Right kidney (tissue), 1 donor: ENCODE results near the gene WDR17.

Experiments
- DNase-seq: peaks from one replicate; pipeline ENCODE4 v3.0.0-alpha.2; 2016

Gene WDR17

DNA sequence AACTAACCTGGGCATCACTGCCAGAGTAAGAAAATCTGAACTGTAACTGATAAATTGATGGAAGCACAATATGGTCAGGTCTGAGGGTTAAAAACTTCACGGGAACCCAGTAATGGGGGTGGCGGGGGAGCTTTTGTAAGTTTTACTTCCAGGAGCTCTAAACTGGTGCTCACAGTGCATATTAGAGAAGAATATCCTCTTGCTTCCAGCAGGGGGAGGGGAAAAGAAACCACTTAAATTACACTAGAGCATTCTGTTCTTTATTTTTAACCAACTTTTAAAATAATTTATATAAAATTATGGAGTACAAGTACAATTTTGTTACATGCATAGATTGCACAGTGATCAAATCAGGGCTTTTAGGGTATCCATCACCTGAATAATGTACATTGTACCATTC, 33.7 kb downstream of the WDR17 start:
- DNase-seq = no peak

DNA sequence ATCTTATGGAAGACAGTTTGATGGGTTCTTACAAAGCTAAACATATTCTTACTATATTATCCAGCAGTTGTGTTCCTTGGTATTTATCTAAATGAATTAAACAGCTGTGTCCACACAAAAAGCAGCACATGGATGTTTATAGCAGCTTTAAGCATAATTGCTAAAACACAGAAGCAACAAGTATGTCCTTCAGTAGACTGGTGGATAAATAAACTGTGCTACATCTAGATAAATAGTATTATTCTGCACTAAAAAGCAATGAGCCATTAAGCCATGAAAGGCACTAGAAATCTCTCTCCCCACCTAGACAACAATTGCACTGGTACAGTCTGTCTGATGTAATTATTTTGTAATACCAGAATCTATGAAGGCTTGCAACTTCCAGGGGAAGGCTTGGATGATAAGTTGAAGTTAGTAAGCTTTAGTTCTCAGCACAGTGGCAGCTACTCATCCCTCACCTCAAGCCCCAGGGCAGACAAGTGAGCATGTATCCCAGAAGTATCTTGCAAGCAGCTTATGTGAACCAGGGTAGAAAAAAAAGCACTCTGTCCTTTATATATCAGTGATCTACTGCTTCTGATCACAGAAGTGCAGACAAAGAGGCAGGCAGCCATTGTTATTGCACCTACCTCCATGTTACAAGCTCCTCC, 36.9 kb downstream of the WDR17 start:
- DNase-seq = no peak

DNA sequence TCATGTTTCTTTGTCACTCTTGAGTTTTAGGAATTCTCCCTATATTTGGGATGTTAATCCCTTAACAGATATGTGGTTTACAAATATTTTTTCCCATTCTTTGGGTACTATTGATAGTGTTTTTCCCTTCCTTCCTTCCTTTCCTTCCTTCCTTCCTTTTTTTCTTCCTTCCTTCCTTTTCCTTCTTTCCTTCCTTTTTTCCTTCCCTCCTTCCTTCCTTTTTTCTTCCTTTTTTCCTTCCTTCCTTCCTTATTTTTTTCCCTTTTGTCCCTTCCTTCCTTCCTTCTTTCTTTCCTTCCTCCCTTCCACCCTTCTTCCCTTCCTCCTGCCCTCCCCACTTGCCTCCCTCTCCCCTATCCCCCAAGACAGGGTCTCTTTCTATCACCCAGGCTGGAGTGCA, 42.1 kb downstream of the WDR17 start:
- no peak for DNase-seq

DNA sequence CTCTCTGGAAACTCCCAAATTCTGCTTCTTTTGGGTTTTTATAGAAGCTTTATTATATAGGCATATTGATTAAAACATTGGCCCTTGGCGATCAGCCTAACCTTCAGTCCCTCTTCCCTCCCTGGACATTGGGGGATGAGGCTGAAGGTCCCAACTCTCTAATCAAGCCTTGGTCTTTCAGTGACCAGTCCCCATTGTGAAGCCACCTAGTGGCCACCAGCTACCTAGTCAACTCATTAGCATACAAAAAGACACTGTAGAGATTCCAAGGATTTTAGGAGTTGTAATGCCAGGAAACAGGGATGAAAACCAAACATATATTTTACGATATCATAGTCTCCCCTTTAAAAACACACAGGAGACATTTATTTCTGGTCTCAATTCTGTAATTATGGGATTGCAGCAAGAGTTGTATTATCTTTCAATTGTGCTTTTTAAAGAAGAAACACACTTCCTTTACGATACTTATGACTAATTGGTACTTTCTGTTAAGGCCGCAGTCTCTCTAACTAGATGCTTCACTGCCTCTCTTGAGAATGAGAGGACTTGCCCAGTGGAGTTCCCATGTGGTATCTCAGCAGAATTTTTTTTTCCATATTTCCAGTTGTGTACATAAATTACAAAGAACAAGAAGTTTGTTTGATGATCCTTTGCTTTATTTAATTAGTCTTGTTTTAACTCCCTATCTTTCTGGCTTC, 58.2 kb downstream of the WDR17 start:
- DNase-seq = no peak

DNA sequence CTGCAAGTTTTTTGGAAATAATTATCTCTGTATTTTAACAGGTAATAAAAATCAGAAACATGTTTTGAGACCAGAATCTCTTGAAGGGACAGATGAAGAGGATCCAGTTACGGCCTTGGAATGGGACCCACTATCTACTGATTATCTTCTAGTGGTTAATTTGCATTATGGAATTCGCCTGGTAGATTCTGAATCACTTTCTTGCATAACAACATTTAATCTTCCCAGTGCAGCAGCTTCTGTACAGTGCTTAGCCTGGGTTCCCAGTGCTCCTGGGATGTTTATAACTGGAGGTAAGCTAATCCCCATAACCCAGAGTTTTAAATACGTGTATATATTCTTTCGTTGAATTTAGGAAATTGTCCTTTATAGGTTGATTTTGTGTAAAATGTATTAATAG, 59.4 kb downstream of the WDR17 start:
- no peak for DNase-seq

DNA sequence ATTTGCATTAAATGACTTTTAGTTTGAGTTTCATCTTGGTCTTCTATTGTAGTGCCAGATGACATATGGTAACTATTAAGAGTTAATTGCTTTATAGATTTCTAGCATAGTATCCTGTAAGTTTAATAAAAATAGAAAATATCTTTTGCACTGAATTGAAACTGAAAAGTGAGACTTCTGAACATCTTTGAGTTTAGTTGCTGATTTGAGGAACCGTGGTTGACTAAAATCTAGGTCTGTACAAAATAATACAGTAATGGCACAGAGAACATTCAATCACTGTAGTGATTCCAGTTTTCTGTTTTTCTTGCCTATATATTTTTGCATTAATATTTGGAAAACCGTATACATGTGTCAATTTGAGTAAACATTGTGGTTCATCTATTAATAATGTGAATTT, 69.0 kb downstream of the WDR17 start:
- DNase-seq = no peak

DNA sequence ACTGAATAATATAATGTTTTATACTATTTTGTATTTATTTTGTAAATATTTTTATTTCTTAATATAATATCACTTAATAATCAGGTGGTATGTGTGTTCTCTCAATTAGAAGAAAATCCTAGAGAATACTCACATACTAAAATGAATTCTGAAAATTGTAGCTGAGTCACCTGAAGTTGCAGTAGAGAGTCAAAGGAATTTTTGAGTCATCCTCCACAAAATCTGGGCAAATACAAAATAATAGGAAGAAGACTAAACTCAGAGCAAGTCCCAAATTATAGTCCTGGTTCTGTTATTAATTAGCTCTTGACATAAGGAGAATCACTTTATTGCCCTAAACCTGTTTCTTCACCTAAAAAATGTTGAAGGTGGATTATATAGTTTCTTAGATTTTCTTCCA, 72.0 kb downstream of the WDR17 start:
- no peak for DNase-seq

DNA sequence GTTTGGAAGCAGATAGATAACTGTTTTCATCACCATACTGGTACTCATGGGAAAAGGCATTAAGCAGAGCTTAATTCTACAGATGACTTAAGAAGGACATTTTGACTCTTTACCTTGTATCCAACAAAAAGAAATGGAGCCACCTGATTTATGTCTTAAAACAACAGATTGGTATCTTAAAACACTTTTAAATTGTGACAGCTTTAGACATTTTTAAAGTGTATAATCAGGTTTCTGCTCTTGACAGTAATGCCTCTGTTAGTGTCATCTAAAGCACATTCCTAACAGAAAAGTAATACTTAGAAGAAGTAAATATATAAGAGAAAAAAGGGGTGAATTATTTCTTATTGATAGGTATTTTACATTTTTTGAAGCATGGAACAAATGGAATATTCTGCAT, 73.9 kb downstream of the WDR17 start:
- no peak for DNase-seq

DNA sequence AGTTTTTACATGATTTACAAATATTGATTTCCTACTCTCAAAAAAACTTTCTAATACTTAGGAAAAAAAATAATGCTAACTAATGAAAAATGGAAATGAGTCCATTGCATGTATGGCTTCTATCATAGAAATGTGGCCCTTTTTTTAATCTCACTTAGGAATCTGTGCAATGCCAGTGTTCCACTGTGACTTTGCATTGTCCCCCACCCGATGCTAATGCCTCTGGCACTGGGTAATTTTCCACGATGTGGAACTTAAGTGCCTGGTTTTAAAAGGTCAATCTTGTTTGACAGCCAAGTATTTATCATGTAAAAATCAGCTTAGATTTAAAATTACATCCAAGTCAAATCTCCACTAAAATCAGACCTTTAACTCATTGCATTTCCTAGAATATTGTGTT, 76.6 kb downstream of the WDR17 start:
- DNase-seq = no peak

DNA sequence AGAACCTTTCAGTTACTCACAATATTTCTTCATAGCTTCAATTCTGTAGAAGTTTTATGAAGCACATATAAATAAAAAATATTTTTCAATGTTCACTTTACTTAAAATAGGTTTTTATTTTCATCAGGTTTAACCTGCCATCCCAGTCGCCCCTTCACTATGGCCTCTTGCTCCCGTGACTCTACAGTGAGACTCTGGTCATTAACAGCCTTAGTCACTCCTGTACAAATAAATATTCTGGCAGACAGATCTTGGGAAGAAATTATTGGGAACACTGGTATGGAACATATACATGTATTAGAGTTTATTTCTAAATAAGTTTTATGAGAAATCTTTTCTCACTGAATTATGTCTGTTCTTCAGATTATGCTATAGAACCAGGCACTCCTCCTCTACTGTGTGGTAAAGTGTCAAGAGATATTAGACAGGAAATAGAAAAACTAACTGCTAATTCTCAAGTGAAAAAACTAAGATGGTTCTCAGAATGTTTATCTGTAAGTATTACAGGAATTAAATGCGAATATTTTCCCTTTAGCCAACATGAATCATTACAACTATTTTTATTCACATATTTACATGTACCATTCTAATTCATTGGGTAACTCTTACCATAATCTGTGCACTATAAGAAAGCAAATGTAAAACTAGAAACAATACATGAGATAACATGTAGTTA, 84.2 kb downstream of the WDR17 start:
- DNase-seq = no peak

DNA sequence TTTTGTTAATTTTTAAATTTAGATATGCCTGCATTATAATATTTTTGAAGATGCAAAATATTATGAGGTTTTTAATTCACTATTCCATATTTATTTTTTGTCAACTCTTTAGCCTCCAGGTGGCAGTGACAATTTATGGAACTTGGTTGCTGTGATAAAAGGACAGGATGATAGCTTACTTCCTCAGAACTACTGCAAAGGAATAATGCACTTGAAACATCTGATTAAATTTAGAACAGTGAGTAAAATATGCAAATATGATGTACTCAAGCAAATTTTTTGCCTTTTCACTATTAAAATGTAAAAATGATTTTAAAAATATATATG, 84.7 kb downstream of the WDR17 start:
- no peak for DNase-seq

DNA sequence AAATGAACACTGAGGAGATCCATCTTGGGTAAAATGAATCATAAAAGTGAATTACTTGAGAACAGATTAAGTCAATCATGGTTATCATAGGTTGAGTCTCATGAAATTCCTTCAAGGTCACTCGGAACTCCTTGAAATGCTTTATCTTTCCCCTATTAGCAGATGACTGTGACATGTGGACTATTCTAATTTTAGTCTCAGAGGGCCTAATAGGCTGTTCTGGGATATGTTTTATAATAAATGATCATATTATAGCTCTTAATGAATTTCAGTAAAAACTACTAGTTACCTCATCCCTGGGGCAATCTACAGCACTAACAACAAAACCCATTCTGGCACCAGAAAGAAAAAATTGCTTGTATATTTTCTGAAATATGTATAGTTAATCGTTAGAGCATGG, 85.1 kb downstream of the WDR17 start:
- no peak for DNase-seq

DNA sequence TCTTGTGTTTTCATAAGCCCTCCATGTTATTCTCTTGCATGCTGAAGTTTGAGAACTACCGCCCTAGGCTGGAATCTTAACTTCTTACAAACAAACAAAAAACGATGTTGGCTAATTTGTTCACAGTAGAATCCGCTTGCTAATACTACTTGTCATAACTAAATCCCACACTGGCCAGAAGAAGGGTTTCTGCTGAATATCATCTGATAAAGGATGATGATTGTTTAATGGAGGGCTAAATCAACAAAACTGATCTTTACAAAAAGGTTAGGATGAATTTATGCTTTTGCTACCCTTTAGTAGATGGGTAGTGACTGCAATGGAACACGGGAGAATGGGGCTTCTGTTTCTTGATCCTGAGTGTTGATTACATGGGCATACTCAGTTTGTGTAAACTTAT, 87.5 kb downstream of the WDR17 start:
- DNase-seq = no peak

DNA sequence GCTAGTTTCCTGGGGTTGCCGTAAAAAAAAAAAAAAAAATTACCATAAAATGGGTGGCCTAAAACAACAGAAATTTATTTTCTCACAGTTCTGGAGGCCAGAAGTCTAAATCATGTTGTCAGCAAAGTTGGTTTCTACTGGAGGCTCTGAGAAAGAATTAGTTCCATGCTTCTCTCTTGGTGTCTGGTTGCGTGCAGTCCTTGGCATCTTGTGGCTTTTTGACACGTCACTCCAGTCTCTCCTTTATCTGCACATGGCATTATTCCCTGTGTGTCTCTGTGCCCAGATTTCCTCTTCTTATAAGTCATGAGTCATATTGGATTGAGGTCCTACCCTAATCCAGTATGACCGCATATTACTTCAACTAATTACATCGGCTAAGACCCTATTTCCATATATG, 91.0 kb downstream of the WDR17 start:
- no peak for DNase-seq

DNA sequence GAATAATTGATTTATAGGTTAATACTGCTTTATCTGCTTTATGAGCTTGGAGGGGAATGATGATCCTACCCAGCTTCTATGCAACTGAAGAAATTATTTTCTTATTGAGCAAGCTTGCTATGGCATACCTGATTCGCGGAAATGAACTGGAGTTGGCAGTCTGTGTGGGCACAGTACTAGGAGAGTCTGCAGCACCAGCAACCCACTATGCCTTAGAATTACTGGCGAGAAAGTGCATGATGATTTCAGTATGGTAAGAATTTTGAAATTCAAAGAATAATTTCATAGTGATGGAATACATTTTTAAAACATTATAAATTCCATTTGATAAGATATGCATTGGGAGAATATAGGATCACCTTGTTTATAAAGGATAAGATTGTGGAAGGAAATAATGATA, 97.4 kb downstream of the WDR17 start:
- no peak for DNase-seq

DNA sequence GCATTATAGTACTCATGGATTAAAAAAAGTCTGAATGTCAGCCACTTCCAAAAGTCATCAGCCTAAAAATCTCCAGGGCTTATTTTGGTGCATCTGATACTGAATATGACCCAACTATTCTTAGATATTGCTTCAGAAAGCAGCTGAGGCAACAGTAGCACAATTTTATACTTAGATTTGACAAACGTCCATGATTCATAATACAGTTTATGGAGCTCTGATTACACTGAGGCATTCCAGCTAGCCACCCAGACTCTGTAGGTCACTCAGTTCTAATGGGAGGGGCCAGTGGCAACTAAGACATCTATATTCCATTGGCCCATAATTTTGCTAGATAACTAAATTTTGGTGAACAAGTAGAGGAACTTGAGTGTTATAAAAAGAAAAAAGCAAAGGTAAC, 119.4 kb downstream of the WDR17 start:
- DNase-seq = no peak

DNA sequence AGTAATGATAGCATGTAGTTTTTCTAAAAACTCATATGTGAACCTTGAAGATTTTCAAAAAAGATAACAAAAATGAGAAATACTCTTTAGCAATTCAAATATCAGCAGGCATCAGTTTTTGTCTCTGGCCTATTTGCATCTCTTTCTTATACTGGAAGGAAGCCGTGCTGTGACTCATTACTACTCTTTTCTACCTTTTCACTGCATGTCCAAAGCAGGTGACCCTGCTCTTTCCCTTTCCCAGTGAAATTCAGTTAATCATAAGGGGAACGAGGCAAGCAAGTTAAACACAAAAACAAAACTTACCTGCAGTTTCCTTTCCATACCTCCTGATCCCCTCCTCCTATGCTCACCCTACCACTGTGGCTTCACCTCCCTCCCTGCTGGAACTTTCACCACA, 120.4 kb downstream of the WDR17 start:
- DNase-seq = no peak

DNA sequence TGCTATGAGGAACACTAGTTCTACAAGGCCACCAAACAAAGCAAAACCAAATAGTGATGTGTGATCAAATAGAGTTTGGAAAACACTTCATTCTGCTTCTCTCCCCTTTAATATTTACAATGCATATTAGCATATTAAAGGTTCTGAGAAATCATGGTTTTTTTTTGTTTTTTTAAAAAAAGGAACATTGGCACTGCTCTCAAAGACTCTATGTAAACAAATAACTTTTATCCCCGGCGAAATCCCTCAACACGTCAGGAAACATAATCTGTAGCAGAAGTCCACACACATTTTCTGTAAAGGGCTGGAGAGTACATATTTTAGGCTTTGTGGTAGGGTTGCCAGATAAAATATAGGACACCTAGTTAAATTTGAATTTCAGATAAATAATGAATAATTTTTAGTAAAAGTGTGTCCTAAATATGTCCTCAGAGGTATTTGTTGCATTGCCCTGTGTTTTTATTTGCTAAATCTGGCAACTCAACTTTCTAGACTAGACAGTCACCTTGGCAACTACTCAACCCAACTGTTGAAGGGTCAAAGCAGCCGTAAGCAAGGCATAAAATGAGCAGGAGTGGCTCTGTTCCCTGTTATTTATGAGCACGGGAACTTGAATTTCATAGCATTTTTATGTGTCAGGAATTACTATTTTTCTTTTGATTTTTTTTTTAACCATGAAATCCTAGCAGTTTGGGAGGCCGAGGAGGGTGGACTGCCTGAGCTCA, 121.2 kb downstream of the WDR17 start:
- no peak for DNase-seq

DNA sequence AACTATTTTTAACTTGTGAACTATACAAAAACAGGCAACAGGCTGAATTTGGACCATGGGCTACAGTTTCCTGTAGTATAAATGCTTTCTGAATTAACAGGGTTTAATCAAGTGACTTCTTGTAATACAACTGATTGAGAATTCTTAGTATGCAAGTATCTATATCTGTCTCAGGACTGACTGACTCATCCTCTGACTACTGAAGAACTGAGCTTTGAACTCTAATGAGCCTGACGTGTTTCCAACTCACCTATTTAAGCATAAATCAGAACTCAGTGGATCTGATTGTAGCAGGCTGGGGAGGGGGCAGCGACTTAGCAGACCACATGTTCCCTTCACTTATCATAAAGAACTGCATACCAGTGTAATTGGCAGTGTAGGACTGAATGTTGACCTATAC, 122.0 kb downstream of the WDR17 start:
- no peak for DNase-seq

DNA sequence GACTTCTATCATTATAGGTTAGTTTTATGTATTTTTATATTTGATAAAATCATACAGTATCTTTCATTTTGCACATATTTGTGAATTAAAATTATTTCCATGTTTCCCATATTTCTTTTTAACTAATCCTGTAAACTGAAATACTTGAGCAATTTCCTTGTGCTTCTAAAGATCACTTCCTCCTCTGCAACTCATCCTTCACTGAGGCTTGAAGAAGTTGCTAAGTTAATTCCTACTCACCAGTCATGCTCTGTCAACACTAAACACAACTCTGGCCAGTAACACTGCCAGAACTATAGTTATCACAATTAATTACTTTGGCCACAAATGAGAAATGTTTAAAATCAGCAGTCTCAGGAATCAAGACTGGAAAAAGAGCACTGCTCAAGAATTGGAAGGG, 123.0 kb downstream of the WDR17 start:
- no peak for DNase-seq

DNA sequence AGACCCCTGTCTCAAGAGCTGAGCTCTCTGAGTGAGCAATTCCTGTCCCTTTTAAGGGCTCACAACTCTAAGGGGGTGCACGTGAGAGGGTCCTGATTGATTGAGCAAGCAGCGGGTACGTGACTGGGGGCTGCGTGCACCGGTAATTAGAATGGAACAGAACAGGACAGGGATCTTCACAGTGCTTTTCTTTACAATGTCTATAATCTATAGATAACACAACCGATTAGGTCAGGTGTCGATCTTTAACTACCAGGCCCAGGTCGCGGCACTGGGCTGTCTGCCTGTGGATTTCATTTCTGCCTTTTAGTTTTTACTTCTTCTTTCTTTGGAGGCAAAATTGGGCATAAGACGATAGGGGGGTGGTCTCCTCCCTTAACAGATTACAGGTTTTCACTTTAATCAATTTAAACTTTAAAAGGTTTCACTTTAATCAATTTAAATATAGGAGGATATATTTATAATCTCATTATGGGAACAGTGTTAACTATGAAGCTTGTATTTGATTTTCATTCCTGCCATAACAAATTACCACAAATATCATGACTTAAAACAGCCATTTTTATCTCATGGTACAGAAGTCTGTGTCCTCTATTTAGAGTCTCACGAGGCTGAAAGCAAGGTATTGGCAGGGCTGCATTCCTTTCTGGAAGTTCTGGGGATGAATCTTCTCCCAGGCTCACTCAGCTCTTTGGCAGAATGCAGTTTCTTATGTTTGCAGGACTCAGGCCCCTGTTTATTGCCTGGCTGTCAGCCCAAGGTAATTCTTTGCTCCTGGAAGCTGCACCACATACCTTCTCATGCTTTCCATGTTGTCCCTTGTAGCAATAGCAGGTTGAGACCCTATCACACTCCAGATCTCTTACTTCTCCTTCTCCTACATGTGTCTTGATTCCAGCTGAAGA, 124.5 kb downstream of the WDR17 start:
- DNase-seq = no peak

DNA sequence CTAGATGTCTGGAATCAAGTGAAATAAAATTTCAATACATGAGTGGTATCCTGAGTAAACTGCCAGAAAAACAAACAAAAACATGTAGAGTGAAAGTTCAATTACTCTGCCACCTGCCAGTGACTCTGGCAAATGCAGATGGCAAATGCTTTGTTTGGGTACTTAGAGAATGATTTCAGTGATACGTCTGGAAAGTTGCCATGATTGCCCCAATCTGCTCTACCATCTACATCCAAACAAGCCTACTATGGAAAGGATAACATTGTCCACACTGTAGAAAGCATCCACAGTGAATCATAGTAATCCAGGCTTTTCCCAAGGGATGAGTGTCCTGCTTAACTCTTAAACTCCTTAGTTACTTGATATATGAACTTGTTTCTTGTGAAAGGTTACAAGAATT, 126.3 kb downstream of the WDR17 start:
- no peak for DNase-seq
